ENCODE data around the gene CALD1.

The CALD1 gene

GRCh38 chr7:134825666-134826065, 46.2 kb downstream of the CALD1 start:
- no peak for TF ChIP-seq CTCF (IDR thresholded peaks at IDR 0.05; ENCODE audit: low read depth, low read length)
- no peak overlapping the region for H3K4me3 ChIP-seq (ENCODE audit: low read depth, low read length)

- TF ChIP-seq CTCF (IDR thresholded peaks at IDR 0.05; ENCODE audit: low read depth, low read length): no peak
- no peak overlapping the region for H3K4me3 ChIP-seq (ENCODE audit: low read depth, low read length)
Measured at GRCh38 chr7:134826105-134826504, 46.7 kb downstream of the CALD1 start.

- no peak overlapping the region for H3K4me3 ChIP-seq (ENCODE audit: low read depth, low read length)
- no peak for TF ChIP-seq CTCF (IDR thresholded peaks at IDR 0.05; ENCODE audit: low read depth, low read length)
Measured at GRCh38 chr7:134827436-134827835, 48.0 kb downstream of the CALD1 start.

DNA sequence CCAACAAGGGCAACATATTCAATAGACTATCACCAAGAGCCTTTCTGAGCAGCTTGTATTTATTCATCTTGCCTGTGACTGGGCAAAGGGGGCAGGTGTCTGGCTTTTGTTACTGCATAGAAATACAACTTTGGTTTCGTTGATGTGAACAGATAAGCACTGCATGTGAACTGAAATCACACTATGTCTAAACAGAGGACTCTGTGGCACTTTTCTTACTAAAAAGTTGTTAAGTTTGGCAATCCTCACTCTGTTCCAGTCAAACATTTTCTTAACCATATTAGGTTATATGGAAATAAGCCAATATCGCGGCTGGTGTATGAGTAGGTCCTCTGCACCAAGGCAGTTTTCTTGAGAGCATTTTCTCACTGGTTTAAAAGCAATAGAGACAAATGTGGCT, 48.5 kb downstream of the CALD1 start:
- no peak overlapping the region for H3K4me3 ChIP-seq (ENCODE audit: low read depth, low read length)
- TF ChIP-seq CTCF (IDR thresholded peaks at IDR 0.05; ENCODE audit: low read depth, low read length): no peak

- no peak for TF ChIP-seq CTCF (IDR thresholded peaks at IDR 0.05; ENCODE audit: low read depth, low read length)
- no peak overlapping the region for H3K4me3 ChIP-seq (ENCODE audit: low read depth, low read length)
Measured at GRCh38 chr7:134828361-134828760, 48.9 kb downstream of the CALD1 start.

DNA sequence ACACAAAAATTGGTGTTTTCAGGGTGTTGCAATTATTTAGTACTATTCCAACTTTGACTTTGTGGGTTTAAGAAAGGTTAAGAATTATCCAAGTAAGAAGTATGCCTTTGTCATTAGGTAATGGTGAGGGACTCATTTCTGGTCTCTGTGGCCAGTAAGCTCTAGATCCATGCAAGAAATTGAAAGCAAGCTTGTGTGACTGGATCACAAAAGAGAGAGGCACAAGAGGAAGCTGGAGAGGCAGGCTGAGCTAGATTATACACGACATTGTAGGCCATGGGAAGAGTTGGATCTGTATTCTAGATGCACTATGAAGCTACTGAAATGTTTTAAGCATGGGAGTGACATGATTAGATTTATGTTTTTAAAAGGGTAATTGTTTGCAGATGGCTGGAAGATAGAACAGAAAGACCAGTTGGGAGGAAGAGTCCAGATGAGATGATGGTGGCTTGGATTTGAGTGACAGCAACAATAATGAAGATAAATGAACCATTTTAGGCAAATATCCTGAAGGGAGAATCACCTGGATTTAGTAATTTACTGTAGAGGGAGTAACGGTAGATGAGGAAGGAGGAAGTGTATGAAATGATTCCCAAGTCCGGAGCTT, 50.0 kb downstream of the CALD1 start:
- TF ChIP-seq CTCF (IDR thresholded peaks at IDR 0.05; ENCODE audit: low read depth, low read length): no peak
- no peak overlapping the region for H3K4me3 ChIP-seq (ENCODE audit: low read depth, low read length)

DNA sequence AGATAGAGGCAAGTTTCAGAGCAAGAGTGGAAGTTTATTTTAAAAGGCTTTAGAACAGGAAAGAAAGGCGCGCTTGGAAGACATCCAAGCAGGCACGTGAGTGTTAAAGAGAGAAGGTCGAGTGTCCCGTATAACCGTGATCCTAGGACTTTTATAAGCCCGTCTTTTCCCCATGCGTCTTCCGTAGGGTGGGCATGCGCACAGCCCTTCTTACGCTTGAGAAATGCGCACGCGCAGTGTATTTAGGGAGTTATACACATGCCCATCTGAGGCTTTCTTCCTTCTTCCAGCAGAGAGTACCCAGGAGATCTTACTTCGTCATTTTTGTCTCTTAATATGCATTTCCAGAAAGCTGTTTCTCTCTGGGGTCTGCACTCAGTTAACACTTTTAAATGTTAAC, 52.4 kb downstream of the CALD1 start:
- H3K4me3 ChIP-seq (ENCODE audit: low read depth, low read length): no peak overlapping the region
- no peak for TF ChIP-seq CTCF (IDR thresholded peaks at IDR 0.05; ENCODE audit: low read depth, low read length)
